HG02678 (cell line): Measurements from ENCODE around the gene MGAT4A.
A peak's percentile ranks its signal among the peaks of the same experiment; 100 is the strongest.
"Not testable (repeated sequence)": the region's sequence is repeated elsewhere in the genome, so short reads cannot be mapped to it uniquely, and the experiment has no call there.

Experiments used
- ATAC-seq: cut with Tn5 transposase; IDR thresholded peaks from one replicate; pipeline ENCODE4 v1.9.1; 2021; ENCODE audit warnings: mild to moderate bottlenecking, moderate library complexity; ENCODE audit not compliant: unreplicated experiment

MGAT4A gene

DNA sequence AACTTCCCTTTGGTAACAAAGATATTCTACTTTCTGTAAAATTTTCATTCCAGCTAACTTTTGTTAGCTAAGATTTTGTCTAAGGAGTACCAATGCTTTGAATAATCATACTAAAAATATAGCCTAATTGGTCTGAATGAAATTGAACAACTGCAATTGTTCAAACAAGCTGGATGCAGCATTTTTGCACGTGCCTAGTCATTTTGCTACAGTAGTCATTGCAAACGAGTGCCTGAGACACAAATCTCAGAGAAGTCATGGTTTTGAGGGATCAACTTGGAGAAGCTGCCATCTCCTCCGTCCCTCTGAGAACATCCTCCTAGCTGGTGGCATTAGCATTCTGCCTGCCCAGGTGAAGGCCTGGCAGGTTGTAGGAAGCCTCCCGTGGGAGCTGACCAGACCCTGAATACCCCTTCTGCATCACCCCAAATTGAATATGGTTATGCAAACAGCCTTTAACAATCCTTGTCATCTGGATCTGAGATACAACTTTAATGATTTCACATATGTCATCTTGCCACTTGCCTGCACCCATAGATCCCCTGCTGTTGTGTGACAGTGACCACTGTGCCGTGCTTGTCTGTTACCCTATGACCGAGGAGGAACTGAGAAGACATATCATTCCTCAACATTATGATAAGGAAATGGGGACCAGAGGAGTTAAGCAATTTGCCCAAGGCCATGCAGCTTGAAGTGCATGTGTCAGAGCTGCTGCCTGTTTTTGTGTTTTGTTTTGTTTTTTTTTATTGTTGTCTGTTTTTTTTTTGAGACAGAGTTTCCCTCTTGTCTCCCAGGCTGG lies 29.1 kb upstream of the MGAT4A start:
- no peak for ATAC-seq

DNA sequence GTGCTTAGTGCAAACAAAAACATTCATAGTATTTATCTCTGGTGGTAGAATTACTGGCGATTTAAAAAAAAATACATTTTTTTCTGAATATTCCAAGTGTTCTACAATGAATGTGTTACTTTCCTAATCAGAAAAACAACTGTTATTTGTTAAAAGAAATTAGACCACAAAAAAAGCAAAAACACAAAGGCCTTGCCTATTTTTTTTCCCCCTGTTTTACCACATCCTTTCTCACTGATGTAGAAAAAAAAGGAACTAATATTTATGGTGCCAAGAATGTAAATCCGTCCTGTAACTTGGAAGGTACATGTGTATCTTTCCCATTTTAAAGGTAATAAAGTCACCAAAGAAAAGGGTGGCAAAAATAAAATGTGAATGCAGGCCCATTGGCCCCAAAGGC lies 28.4 kb upstream of the MGAT4A start:
- no peak for ATAC-seq

DNA sequence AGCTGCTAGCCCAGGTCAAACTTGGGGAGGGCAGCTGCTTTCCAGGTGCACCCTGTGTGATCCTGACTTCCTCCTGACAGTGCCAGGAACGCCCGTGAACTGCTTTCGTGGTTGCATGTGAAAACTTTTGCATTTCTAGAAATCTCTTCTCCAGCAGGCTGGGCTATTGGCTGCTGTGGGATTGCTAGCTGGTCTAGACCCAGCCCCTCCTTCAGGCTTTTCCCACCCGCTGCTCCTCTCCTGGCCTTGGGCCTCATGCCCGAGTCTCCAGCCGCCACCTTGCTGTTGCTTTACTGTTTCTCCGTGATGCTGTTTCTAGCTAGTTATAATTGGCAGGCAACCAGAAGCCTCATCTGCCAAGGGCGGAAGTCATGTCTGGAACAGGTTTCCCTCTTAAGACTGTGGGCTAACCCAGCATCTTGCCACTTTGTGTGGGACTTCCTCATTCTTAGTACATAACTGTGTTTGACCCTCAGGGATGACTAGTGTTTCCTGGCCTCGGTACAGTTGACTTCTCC lies 27.0 kb upstream of the MGAT4A start:
- ATAC-seq: peak; percentile 91

DNA sequence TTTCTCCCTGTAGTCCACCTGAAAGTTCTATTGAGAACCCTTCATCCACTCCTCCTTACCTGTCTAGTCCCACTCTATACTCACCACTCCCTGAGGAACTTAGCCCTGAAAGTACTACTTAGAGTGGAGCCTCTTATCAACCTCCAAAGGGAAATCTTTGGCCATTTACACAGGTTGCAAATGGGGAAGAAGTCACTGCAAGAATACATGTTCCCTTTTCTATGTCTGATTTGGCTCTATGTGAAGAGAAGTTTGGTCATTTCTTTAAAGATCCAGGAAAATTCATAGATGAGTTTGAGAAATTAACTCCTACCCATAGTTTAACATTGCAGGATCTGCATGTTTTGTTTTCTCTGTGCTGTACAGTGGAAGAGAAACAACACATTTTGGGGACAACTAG lies 22.9 kb upstream of the MGAT4A start:
- ATAC-seq: no peak

DNA sequence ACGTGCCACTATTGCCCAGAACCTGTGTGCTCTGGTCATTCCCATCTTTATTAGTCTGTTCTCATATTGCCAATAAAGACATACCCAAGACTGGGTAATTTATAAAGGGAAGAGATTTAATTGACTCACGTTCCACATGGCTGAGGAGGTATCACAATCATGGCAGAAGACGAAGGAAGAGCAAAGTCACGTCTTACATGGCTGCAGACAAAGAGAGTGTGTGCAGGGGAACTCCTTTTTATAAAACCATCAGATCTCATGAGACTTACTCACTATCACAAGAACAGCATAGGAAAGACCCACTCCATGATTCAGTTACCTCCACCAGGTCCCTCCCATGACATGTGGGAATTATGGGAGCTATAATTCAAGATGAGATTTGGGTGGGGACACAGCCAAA lies 21.8 kb upstream of the MGAT4A start:
- ATAC-seq: not testable (repeated sequence)

DNA sequence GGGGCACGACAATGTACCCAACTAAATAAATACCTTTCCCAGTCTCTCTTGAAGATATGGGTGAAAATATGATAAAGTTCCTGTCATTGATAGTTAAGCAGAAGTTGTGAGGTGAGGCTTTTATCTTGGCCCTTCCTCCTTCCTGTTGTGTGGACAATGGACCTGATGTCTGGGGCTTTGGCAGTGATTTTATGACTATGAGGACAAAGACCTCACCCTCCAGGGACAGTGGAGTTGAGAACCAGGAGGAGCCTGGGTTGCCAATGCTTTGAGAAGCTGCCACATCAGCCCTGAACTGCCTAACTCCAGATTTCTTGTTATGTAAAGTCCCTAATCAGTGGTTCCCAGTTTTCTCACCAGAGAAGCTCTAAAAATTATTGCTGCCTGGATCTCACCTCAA lies 20.8 kb upstream of the MGAT4A start:
- no peak for ATAC-seq

DNA sequence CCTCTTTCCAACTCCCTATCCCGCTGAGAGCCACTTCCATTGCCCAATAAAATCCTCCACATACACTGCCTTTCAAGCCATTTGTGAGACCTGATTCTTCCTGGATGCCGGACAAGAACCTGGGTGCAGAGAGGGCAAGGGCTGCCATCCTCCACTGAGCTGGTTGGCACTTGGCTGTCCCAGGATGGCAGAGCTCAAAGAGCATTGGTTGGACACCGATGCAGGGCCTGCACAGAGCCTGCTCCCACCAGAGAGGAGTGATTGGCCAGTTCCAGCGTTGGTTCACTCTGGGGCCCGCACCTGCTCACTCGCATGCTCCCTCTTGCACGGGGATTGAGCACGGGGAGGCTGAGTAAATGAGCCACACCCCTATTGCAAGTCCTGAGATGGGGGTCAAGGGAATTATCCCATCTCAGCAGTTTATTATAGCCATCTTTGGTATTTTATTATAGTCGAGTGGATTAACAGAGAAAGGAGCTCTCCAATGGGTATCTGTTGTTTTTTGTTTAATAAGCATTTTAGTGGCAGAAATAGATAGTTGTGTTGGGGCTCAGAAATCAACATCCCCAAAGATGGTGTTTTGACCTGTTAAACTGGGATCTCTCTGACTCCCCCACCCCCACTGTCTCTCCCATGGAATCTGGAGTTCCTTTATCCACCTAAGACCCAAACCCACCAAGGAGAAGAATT lies 19.8 kb upstream of the MGAT4A start:
- no peak for ATAC-seq

DNA sequence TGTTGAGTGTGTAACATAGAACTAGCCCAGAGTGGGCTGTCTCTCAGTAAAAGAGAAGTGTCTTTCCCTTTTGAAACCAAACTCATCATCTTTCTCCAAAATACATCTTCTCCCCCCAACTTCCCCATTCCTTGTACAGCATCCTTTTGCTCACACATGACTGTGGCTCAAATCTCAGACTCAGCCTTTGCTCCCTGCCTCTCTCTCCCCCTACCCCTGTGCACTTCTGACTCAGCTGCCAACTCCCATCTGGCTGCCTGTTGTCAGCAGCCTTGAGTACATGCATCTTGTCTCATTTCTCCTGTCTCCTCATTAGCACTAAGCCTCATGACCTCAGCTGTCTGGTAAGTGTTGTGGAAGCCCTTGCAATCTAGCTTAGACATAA lies 18.1 kb upstream of the MGAT4A start:
- ATAC-seq: no peak

DNA sequence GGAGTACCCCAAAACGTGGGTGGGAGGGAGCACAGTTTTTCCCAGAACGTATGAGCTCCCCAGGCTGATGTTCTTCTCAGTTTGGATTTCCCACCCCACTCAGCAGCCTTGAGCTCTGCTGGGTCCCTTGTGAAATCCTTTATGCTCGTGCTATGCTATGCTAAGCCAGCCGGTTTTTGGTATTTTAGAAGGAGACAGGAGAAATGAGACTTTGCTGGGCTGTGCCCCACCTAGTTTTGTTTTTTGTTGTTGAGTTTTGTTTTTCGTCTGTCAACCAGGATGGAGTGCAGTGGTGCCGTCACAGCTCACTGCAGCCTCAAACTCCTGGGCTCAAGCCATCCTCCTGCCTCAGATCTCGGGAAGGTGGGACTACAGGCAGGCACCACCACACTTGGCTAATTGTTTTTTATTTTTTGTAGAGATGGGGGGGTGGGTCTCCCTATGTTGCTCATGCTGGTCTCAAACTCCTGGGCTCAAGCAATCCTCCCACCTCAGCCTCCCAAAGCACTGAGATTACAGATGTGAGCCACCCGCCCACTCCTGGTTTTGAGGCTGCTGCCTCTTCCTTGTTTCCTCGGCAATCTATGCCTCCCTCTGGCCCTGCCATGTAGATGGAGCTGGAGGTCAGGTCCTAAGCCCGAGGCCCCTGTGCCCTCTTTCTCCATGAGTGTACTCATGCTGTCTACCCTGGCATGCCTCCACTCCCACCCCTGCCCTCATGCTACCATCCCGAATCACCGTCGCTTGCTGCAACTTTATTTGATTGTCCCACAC lies 17.5 kb upstream of the MGAT4A start:
- no peak for ATAC-seq

DNA sequence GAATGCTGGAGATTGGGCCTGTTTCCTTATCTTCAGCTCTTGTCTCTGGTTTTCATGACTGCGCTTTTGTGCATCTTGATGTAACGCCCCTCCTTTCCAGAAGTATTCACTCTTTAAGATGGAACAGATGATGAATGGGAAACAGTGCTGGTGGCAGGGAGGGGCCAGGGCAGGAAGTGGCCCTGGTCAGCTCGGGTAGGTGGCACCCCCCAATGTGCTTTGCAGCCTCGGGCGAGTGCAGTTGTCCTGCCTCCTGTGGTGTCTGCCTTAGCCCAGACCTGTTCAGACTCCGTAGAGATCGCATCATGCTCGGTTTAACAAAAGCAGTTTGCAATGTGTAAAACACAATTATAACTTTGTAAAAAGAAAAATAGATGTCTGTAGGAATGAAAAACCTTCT lies 17.0 kb upstream of the MGAT4A start:
- ATAC-seq: no peak

DNA sequence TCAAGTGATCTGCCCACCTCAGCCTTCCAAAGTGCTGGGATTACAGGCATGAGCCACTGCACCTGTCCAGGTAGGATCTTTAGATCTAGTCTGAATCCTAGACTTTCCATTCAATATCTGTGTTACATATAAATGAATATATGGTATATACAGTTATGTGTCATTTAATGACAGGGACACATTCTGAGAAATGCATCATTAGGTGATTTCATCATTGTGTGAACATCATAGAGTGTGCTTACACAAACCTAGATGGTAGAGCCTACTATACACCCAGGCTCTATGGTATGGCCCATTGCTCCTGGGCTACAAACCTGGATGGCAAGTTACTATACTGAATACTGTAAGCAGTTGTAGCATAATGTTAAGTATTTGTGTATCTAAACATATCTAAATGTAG lies 15.5 kb upstream of the MGAT4A start:
- no peak for ATAC-seq

DNA sequence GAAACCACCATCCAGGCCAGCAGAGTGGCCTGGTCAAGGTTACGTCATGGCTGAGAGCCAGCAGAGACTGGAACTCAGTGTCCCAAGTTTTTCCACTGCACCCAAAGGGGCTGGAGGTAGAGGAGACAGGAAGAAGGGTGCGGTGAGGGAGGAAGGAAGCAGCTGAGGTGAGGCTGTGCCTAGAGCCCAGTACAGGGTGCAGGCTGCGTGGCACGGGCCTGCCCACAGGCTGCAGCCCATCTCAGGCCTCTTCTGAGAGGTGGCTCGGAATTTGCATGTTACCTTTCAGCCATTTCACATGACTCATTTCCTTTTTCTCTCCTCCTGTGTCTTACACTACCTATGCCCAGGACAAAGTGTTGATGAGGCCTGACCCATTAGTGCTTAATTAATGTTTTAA lies 13.7 kb upstream of the MGAT4A start:
- ATAC-seq: no peak

DNA sequence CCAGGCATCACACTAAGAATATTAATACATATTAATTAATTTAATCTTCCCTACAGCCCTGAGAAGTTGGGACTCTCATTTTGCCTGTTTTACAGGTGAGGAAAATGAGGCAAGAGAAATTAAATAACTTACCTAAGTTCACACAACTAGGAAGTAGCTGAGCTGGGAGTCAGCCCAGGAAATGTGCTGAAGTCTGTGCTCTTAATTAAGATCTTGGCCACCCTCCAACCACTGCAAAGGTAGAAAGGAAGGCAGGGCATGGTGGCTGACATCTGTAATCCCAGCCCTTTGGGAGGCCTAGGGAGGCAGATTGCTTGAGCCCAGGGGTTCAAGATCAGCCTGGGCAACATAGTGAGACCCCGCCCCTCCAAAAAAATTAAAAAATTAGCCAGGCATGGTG lies 12.9 kb upstream of the MGAT4A start:
- no peak for ATAC-seq

DNA sequence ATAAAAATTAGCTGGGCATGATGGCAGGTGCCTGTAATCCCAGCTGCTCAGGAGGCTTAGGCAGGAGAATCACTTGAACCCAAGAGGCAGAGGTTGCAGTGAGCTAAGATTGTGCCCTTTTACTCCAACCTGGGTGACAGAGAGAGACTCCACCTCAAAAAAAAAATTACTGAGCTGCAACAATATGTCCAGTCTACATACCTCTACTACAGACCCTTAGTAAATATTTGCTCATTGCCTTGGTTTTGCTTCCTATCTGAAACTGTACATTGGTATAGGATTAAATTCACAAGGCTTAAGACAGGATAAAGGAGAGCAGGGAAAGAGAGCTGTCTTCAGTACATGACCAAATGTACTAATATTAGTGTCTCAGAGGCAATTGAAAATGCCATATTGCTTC lies 8.1 kb upstream of the MGAT4A start:
- ATAC-seq: no peak

DNA sequence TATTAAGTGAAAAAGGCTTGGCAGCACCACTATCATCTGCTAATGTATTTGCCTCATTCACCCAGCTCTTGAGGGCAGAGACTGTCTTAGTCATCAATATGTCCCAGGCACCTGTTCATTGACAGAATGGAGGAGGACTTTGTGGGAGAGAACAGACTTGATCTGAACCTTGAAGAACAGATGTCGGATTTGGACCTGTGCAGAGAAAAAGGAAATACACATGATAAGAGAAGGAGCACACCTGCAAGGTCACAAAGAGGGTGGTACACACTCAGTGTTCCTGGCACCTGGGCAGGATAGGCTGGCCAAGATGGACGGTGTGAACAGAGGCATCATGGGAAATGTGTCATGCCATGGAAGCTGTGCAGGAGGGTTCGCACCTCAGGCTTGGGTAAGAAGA lies 7.4 kb upstream of the MGAT4A start:
- no peak for ATAC-seq

DNA sequence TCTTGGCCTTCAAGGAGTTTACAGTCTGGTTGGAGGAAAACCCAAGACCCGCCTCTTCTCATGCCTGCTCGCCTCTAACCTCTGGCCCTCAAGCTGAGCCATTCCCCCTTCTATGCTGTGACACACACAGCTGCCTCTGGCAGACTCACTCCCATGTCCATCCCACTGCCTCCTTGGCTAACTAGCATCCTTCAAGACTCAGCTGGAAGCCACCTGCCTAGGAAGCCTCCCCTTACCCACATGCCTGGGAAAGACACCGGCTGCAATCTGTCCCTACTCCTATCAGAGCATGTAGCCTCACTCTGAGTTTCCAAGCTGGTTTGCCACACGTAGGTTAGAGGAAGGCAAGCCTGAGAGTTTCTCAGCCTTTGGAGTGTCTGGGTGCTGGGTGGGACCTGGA lies 6.9 kb upstream of the MGAT4A start:
- ATAC-seq: no peak

DNA sequence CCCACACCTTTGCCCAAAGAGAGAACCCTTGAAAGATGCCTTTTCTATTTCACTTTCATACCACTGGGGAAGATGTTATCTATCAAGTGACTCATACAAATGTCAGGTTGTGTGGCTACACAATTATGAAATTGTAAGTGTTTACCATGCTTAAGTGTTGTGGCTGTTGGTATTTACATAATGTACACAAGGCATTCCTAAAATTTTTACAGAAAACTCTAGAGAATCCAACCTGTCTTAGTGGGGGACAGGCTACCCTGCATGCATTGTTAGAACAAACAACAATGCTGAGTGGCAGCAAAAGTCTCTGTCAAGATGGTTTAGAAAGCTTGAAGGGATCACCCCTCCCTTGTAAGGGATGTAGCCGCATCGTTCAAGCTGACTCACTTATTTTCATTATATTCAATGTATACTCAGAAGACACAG lies 5.5 kb upstream of the MGAT4A start:
- no peak for ATAC-seq

DNA sequence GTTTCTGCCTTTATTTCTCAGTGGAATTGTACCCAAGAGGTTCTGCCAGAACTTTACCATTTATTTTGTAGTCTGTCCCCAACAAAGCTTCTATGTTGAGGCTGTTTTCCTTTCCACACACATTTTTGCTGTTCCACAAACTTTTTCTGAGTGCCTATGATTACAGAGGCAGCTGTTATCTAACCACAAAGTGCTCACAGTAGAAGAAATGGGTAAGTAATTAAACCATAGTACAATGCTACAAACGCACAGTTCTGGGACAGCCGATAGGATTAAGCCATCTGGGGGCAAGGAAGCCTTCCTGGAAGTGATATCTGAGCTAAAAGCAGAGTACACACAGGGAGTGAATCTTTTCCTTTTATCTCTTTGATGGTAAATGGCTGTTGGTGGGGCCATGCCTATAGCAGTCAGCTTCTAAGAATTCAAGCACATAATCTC lies 3.9 kb upstream of the MGAT4A start:
- no peak for ATAC-seq

DNA sequence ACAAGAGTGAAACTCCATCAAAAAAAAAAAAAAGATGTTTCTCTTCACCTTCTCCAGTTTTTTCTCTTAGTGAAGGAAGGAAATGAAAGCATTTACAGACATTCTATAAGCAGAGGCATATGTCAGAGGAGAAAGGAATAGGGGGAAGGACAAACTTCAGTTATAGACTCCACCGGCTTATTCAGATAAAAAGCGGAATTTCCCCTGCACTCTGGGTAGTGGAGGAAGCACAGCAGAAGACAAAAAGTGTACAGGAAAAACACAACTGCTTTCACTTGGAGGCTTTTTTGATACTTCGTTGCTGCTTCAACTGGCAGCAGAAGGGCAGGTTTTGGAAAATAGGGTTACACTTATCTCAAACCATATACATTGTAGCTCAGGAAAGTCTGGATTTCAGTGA lies 3.2 kb upstream of the MGAT4A start:
- no peak for ATAC-seq

DNA sequence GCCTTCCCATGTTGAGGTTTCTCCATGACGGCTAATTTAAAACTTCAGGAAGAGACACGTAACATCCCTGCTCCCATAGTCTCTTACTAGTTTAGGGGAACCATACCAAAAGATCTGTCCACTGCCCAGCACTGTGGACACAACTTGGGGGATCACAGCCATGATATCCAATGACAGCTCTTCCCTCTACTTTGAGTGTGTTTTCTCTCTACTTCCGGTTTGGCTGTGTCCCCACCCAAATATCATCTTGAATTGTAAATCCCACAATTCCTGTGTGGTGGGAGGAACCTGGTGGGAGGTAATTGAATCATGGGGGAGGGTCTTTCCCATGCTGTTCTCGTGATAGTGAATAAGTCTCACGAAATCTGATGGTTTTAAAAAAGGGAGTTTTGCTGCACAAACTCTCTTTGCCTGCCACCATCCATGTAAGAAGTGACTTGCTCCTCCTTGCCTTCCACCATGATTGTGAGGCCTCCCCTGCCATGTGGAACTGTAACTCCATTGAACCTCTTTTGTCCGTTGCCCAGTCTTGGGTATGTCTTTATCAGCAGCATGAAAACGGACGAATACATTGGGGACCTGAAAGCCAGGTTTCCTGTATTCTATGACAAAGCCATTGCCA lies 1.6 kb upstream of the MGAT4A start:
- ATAC-seq: no peak

DNA sequence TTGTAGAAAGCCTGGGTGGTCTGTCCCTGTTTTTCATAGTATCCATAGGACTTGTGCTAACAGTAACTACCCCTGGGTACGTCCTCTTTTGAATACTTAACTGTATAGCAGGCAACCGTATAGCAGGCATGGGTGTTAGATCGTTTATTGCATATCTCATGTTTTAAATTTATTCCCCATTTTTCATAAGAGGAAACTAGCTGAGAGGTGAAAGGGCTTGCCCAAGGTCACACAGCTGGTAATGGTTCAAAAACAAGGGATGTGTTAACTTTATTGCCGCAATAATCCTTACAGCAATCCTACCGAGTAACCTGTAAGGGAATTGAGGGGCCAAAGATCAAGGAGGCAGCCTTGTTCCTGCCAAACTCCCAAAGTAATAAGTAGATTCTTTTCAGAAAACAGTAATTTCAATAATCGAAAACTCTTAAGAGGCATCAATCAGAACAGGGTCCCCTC lies 990 bp upstream of the MGAT4A start:
- no peak for ATAC-seq
